Ovary (tissue), 3 donors: ENCODE results near the gene DIO3.

Experiments
- CTCF ChIP-seq, 3 donors: fragments of 450-650 bp in 2 of 3; fragments of 200-600 bp in 1 of 3; IDR thresholded peaks; one replicate each; pipeline versions ENCODE4 v1.5.1 to v1.8.0; 2016 to 2022; ENCODE audit warnings: antibody characterized with exemption in 3 of 3, mild to moderate bottlenecking in 1 of 3
- EP300 ChIP-seq: sonication (generic); formaldehyde crosslinking; IDR thresholded peaks from one replicate; pipeline ENCODE4 v1.6.1; 2017; ENCODE audit warnings: antibody characterized with exemption
- POLR2A ChIP-seq: fragments of 450-650 bp; IDR thresholded peaks from one replicate; pipeline ENCODE4 v1.6.1; 2017; ENCODE audit warnings: antibody characterized with exemption, mild to moderate bottlenecking, moderate library complexity
- donor health status: DM: no; HTN: no; CAD: no.

DNA sequence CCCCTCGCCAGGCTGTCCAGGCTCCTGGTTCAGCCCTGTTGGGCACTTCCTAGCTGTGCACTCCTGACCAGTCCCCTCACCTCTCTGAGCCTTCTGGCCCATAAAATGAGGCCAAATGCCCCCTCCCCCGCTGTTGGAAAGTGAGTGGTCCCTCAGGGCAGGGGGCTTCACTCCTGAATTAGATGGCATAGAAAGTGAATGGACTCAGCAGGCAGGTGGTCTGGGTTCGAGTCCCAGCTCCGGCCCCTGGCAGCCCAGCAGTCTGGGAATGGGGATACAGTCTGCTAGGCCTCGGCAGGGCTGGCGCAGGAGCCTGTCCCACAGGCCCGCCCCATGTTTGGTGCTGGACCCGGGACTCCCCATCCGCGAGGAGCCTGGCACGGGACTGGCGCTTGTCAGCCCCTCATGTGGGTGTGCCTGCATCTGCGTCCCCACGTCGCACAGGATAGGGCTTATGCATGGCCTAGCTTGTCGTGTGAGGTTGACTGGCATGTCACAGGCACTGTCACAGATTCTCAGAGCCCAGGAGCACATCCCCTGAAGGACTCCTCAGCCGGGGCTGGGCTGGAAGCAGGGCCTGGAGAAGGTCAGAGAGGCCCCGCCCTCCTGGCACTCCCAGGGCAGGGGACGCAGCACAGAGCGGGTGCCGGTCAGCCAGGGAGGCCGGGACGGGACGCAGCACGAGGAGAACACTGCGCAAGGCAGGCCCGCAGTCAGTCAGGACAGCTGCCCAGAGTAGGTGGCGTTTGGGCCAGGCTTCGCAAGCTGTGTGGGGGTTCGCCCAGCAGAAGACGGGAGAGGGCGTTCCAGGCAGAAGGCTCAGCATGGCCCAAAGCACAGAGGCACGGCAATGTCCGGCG is 40.5 kb downstream of the DIO3 start:
- TF ChIP-seq EP300 (no peak), CTCF (IDR thresholded peaks at IDR 0.05) (no peak), POLR2A (no peak)
